Esophagus squamous epithelium (tissue), 5 donors: ENCODE measurements around the gene GRAMD2B. TPM values are rescaled to one million over a fixed set of nuclear protein-coding genes. Genes with fewer than 3 reads are reported as not detected.
A peak's percentile ranks its signal among the peaks of the same experiment; 100 is the strongest.
"Not testable (repeated sequence)": the region's sequence is repeated elsewhere in the genome, so short reads cannot be mapped to it uniquely, and the experiment has no call there.

Source experiments
- DNase-seq: peaks from one replicate; lab custom pipeline; 2025; lab: John Stamatoyannopoulos, UW
- H3K27ac ChIP-seq, 4 donors: fragments of 200-600 bp; sonication (generic); one replicate each; pipeline ENCODE4 v1.5.1; 2016 to 2019; ENCODE audit warnings: mild to moderate bottlenecking in 1 of 4
- H3K27me3 ChIP-seq, 4 donors: fragments of 200-600 bp; sonication (generic); 1 replicate in 3 of 4; 2 replicates in 1 of 4; pipeline versions ENCODE4 v1.5.1 to v1.6.0; 2017 to 2021; ENCODE audit warnings: antibody characterized with exemption in 1 of 4
- H3K36me3 ChIP-seq, 3 donors: fragments of 200-600 bp; sonication (generic); one replicate each; pipeline ENCODE4 v1.5.1; 2016 to 2019
- H3K4me1 ChIP-seq, 3 donors: fragments of 200-600 bp; sonication (generic); one replicate each; pipeline ENCODE4 v1.5.1; 2017 to 2019
- H3K4me3 ChIP-seq, 4 donors: fragments of 200-600 bp; sonication (generic); 1 replicate in 3 of 4; 2 replicates in 1 of 4; pipeline ENCODE4 v1.5.1; 2016 to 2019; ENCODE audit warnings: mild to moderate bottlenecking in 2 of 4, moderate library complexity in 1 of 4
- H3K9me3 ChIP-seq, 3 donors: fragments of 200-600 bp; sonication (generic); one replicate each; pipeline ENCODE4 v1.5.1; 2016 to 2019
- CTCF ChIP-seq, 6 experiments: fragments of 450-650 bp in 4 of 6; fragments of 200-600 bp in 2 of 6; sonication (generic) in 2 of 6; IDR thresholded peaks; one replicate each; pipeline ENCODE4 v1.5.1; 2016 to 2019; ENCODE audit warnings: antibody characterized with exemption in 6 of 6, mild to moderate bottlenecking in 4 of 6, moderate library complexity in 4 of 6
- POLR2A ChIP-seq, 4 donors: fragments of 450-650 bp; IDR thresholded peaks; one replicate each; pipeline ENCODE4 v1.6.1; 2017; ENCODE audit warnings: antibody characterized with exemption in 4 of 4, mild to moderate bottlenecking in 4 of 4, moderate library complexity in 3 of 4
- WGBS, 2 donors: methylation state at CpG; one replicate each; pipeline ENCODE4 v1.1.5; 2018; 5-methylcytosine and 5-hydroxymethylcytosine counted together
- intact Hi-C: fragments of 100-400 bp; cut with DNase I; formaldehyde crosslinking; loops from one replicate; pipeline ENCODE4 v1.15.0; 2022
- total RNA-seq, 4 donors: library from RNA; depleted of rRNA; stranded (reverse); fragments of >200 nt; gene quantifications; one replicate each; pipeline ENCODE4 v1.1.0, GENCODE V29; 2016
- donor health status: DM: yes; HTN: yes; CAD: no.

The GRAMD2B gene
- total RNA-seq, 4 donors from 2014 or later, result 10.2 to 29.0 (median 15.8) TPM

- H3K27me3 ChIP-seq, result no peaks in the 10 kb centered on the region
- 83 to 92% methylated on average over 8 of the region's 8 CpGs for WGBS, 2 donors
- H3K9me3 ChIP-seq, result no peaks in the 10 kb centered on the region
- peaks cover 0 to 28% (median 0%) of the 10 kb centered on the region in 3 donors for H3K36me3 ChIP-seq
- intact Hi-C loops, result no loop called here
- no peak for DNase-seq
- peak overlapping the region in 1 of 4 donors; percentile 39 for H3K27ac ChIP-seq
- TF ChIP-seq CTCF (IDR thresholded peaks at IDR 0.05) (no peak), POLR2A (IDR thresholded peaks at IDR 0.05) (no peak)
- H3K4me1 ChIP-seq, result peaks cover 0 to 11% (median 0%) of the 10 kb centered on the region in 3 donors
- H3K4me3 ChIP-seq, result no peak overlapping the region
These were observed 12.1 kb downstream of the GRAMD2B start for GRCh38 chr5:126435261-126435660.

GRCh38 chr5:126435714-126436113, 12.5 kb downstream of the GRAMD2B start:
- intact Hi-C loops, result no loop called here
- Histone ChIP-seq H3K27ac (no peak overlapping the region), H3K36me3 (peaks cover 0 to 28% (median 0%) of the 10 kb centered on the region in 3 donors), H3K4me3 (no peak overlapping the region), H3K9me3 (no peaks in the 10 kb centered on the region), H3K27me3 (no peaks in the 10 kb centered on the region), H3K4me1 (peaks cover 0 to 11% (median 0%) of the 10 kb centered on the region in 3 donors)
- 75 to 88% methylated on average over 2 of the region's 2 CpGs for WGBS, 2 donors
- TF ChIP-seq POLR2A (IDR thresholded peaks at IDR 0.05), result no peak
- TF ChIP-seq CTCF (IDR thresholded peaks at IDR 0.05), result no peak
- no peak for DNase-seq

GRCh38 chr5:126437721-126438120, 14.5 kb downstream of the GRAMD2B start:
- H3K27ac ChIP-seq, result no peak overlapping the region
- intact Hi-C loops, result no loop called here
- 78 to 80% methylated on average over 1 of the region's 1 CpG for WGBS, 2 donors
- no peaks in the 10 kb centered on the region for H3K9me3 ChIP-seq
- no peak overlapping the region for H3K4me3 ChIP-seq
- H3K27me3 ChIP-seq, result no peaks in the 10 kb centered on the region
- no peak for DNase-seq
- no peak for TF ChIP-seq POLR2A (IDR thresholded peaks at IDR 0.05)
- H3K4me1 ChIP-seq, result peaks cover 0 to 11% (median 0%) of the 10 kb centered on the region in 3 donors
- peaks cover 0 to 28% (median 0%) of the 10 kb centered on the region in 3 donors for H3K36me3 ChIP-seq

GRCh38 chr5:126438267-126438666, 15.1 kb downstream of the GRAMD2B start:
- Histone ChIP-seq H3K36me3 (peaks cover 0 to 28% (median 0%) of the 10 kb centered on the region in 3 donors), H3K4me3 (no peak overlapping the region), H3K9me3 (no peaks in the 10 kb centered on the region), H3K27ac (no peak overlapping the region), H3K4me1 (peaks cover 0 to 11% (median 0%) of the 10 kb centered on the region in 3 donors), H3K27me3 (no peaks in the 10 kb centered on the region)
- no peak for DNase-seq
- 60 to 74% methylated on average over 4 of the region's 4 CpGs for WGBS, 2 donors
- intact Hi-C loops, result no loop called here
- TF ChIP-seq POLR2A (IDR thresholded peaks at IDR 0.05), result no peak
- no peak for TF ChIP-seq CTCF (IDR thresholded peaks at IDR 0.05)

- DNase-seq, result no peak
- Histone ChIP-seq H3K4me3 (no peak overlapping the region), H3K27me3 (no peaks in the 10 kb centered on the region), H3K9me3 (no peaks in the 10 kb centered on the region), H3K36me3 (peaks cover 0 to 28% (median 0%) of the 10 kb centered on the region in 3 donors), H3K27ac (no peak overlapping the region), H3K4me1 (peaks cover 0 to 5% (median 0%) of the 10 kb centered on the region in 3 donors)
- TF ChIP-seq POLR2A (IDR thresholded peaks at IDR 0.05) (no peak), CTCF (IDR thresholded peaks at IDR 0.05) (no peak)
- 87 to 88% methylated on average over 3 of the region's 3 CpGs for WGBS, 2 donors
- intact Hi-C loops, result no loop called here
These were observed 15.7 kb downstream of the GRAMD2B start for GRCh38 chr5:126438868-126439267.

GRCh38 chr5:126439724-126440123, 16.5 kb downstream of the GRAMD2B start:
- H3K27ac ChIP-seq, DNase-seq, H3K27me3 ChIP-seq, H3K9me3 ChIP-seq, H3K4me1 ChIP-seq, H3K4me3 ChIP-seq, intact Hi-C loops: not testable (repeated sequence)
- H3K36me3 ChIP-seq, result peaks cover 0 to 31% (median 0%) of the 10 kb centered on the region in 3 donors
- 95 to 97% methylated on average over 6 of the region's 6 CpGs for WGBS, 2 donors
